Measurements from ENCODE around the gene PDE8A. TPM values are rescaled to one million over a fixed set of nuclear protein-coding genes. Genes with fewer than 3 reads are reported as not detected.

PDE8A gene
- total and polyA plus RNA-seq, 2 donors (not counting 1 experiment from before 2014, with no cell fraction given): 17.7 to 26.3 TPM

GRCh38 chr15:85027421-85027820 is 45.8 kb downstream of the PDE8A start:
- Histone ChIP-seq H3K9me3 (ENCODE audit: control insufficient read depth, insufficient read depth, low read depth, low read length) (no peaks in the 10 kb centered on the region), H3K27ac (ENCODE audit: insufficient read depth, low read length) (no peak overlapping the region), H4K20me1 (ENCODE audit: control insufficient read depth, extremely low read depth, insufficient read depth, low read length) (no peaks in the 10 kb centered on the region), H3K9ac (ENCODE audit: insufficient read depth, low read length) (no peak overlapping the region), H3K4me1 (ENCODE audit: control insufficient read depth, extremely low read depth, insufficient read depth, low read length) (no peaks in the 10 kb centered on the region), H3K36me3 (ENCODE audit: control insufficient read depth, insufficient read depth, low read length) (no peaks in the 10 kb centered on the region), H2AFZ (ENCODE audit: low read length) (no peak overlapping the region), H3K4me3 (replicated peaks in 1 of 4; ENCODE audit: control extremely low read depth in 1 of 4, insufficient read depth in 1 of 4, low read depth in 3 of 4, low read length in 4 of 4) (no peak overlapping the region), H3K27me3 (ENCODE audit: control insufficient read depth, insufficient read depth, low read length) (no peaks in the 10 kb centered on the region), H3K4me2 (ENCODE audit: extremely low read depth, insufficient read depth, low read length) (no peak overlapping the region), H3K79me2 (ENCODE audit: control insufficient read depth, insufficient read depth, low read length) (peaks cover 3% of the 10 kb centered on the region)
- no peak for TF ChIP-seq CTCF (conservative IDR thresholded peaks at IDR 0.05 in 1 of 2, IDR thresholded peaks at IDR 0.05 in 1 of 2; ENCODE audit: low read depth in 1 of 2, low read length in 2 of 2)
- DNase-seq (ENCODE audit: low read depth in 2 of 2): no peak

DNA sequence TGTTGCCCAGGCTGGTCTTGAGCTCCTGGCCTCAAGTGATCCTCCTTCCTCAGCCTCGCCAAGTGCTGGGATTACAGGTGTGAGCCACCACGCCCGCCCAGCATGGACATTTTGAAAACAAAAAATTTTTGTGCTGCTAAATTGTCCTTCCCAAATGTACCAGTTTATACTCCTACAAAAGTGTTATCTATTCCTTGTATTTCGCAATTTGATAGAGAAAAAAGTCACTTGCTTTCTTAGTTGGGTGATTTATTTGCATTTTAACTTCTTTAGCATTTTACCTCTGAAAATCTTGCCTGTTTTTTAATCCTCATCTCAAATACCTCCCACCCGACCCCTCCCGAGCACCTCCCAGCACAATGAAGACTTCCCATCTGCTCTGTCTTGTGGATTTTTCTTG is 46.8 kb downstream of the PDE8A start:
- Histone ChIP-seq H3K4me1 (ENCODE audit: control insufficient read depth, extremely low read depth, insufficient read depth, low read length) (no peaks in the 10 kb centered on the region), H3K4me2 (ENCODE audit: extremely low read depth, insufficient read depth, low read length) (no peak overlapping the region), H3K27me3 (ENCODE audit: control insufficient read depth, insufficient read depth, low read length) (no peaks in the 10 kb centered on the region), H3K79me2 (ENCODE audit: control insufficient read depth, insufficient read depth, low read length) (peaks cover 3% of the 10 kb centered on the region), H3K9me3 (ENCODE audit: control insufficient read depth, insufficient read depth, low read depth, low read length) (no peaks in the 10 kb centered on the region), H3K27ac (ENCODE audit: insufficient read depth, low read length) (no peak overlapping the region), H2AFZ (ENCODE audit: low read length) (no peak overlapping the region), H4K20me1 (ENCODE audit: control insufficient read depth, extremely low read depth, insufficient read depth, low read length) (no peaks in the 10 kb centered on the region), H3K36me3 (ENCODE audit: control insufficient read depth, insufficient read depth, low read length) (no peaks in the 10 kb centered on the region), H3K9ac (ENCODE audit: insufficient read depth, low read length) (no peak overlapping the region), H3K4me3 (replicated peaks in 1 of 4; ENCODE audit: control extremely low read depth in 1 of 4, insufficient read depth in 1 of 4, low read depth in 3 of 4, low read length in 4 of 4) (no peak overlapping the region)
- TF ChIP-seq CTCF (conservative IDR thresholded peaks at IDR 0.05 in 1 of 2, IDR thresholded peaks at IDR 0.05 in 1 of 2; ENCODE audit: low read depth in 1 of 2, low read length in 2 of 2): no peak
- no peak for TF ChIP-seq EZH2 (IDR thresholded peaks at IDR 0.05; ENCODE audit: low read length, missing control alignments)
- DNase-seq (ENCODE audit: low read depth in 2 of 2): no peak

- H3K27me3 ChIP-seq (ENCODE audit: control insufficient read depth, insufficient read depth, low read length): no peaks in the 10 kb centered on the region
- no peak overlapping the region for H3K27ac ChIP-seq (ENCODE audit: insufficient read depth, low read length)
- no peak overlapping the region for H2AFZ ChIP-seq (ENCODE audit: low read length)
- TF ChIP-seq EZH2 (IDR thresholded peaks at IDR 0.05; ENCODE audit: low read length, missing control alignments) (no peak), CTCF (conservative IDR thresholded peaks at IDR 0.05 in 1 of 2, IDR thresholded peaks at IDR 0.05 in 1 of 2; ENCODE audit: low read depth in 1 of 2, low read length in 2 of 2) (no peak)
- H3K4me3 ChIP-seq (replicated peaks in 1 of 4; ENCODE audit: control extremely low read depth in 1 of 4, insufficient read depth in 1 of 4, low read depth in 3 of 4, low read length in 4 of 4): no peak overlapping the region
- H3K79me2 ChIP-seq (ENCODE audit: control insufficient read depth, insufficient read depth, low read length): peaks cover 3% of the 10 kb centered on the region
- no peak for DNase-seq (ENCODE audit: low read depth in 2 of 2)
- H3K4me1 ChIP-seq (ENCODE audit: control insufficient read depth, extremely low read depth, insufficient read depth, low read length): no peaks in the 10 kb centered on the region
- no peaks in the 10 kb centered on the region for H3K36me3 ChIP-seq (ENCODE audit: control insufficient read depth, insufficient read depth, low read length)
- no peak overlapping the region for H3K4me2 ChIP-seq (ENCODE audit: extremely low read depth, insufficient read depth, low read length)
- no peak overlapping the region for H3K9ac ChIP-seq (ENCODE audit: insufficient read depth, low read length)
- H4K20me1 ChIP-seq (ENCODE audit: control insufficient read depth, extremely low read depth, insufficient read depth, low read length): no peaks in the 10 kb centered on the region
- no peaks in the 10 kb centered on the region for H3K9me3 ChIP-seq (ENCODE audit: control insufficient read depth, insufficient read depth, low read depth, low read length)
These were observed 47.6 kb downstream of the PDE8A start for GRCh38 chr15:85029221-85029620.
